NCI-H774 (cell line): Measurements from ENCODE around the gene ARSB.

Experiments
- DNase-seq: peaks from one replicate; lab custom pipeline; 2025; lab: John Stamatoyannopoulos, UW

The ARSB gene

GRCh38 chr5:78804995-78805394 is 180.1 kb downstream of the ARSB start:
- no peak for DNase-seq

GRCh38 chr5:78803941-78804340 is 181.2 kb downstream of the ARSB start:
- DNase-seq, result no peak

GRCh38 chr5:78803353-78803752 is 181.8 kb downstream of the ARSB start:
- DNase-seq, result no peak

GRCh38 chr5:78801413-78801812 is 183.7 kb downstream of the ARSB start:
- DNase-seq, result no peak

- DNase-seq, result no peak
Observed at GRCh38 chr5:78799266-78800017, 185.7 kb downstream of the ARSB start.

- DNase-seq, result no peak
Observed at GRCh38 chr5:78798673-78799029, 186.5 kb downstream of the ARSB start.

- no peak for DNase-seq
Observed at GRCh38 chr5:78797936-78798672, 187.0 kb downstream of the ARSB start.

- DNase-seq, result no peak
Observed at GRCh38 chr5:78795757-78796156, 189.4 kb downstream of the ARSB start.

- no peak for DNase-seq
Observed at GRCh38 chr5:78794693-78795215, 190.4 kb downstream of the ARSB start.

- no peak for DNase-seq
Observed at GRCh38 chr5:78793907-78794662, 191.0 kb downstream of the ARSB start.

GRCh38 chr5:78792345-78793055 is 192.6 kb downstream of the ARSB start:
- DNase-seq, result no peak

GRCh38 chr5:78791501-78792100 is 193.5 kb downstream of the ARSB start:
- no peak for DNase-seq

- no peak for DNase-seq
Observed at GRCh38 chr5:78787783-78788182, 197.3 kb downstream of the ARSB start.

- DNase-seq, result no peak
Observed at GRCh38 chr5:78785454-78785853, 199.7 kb downstream of the ARSB start.

GRCh38 chr5:78783434-78784130 is 201.5 kb downstream of the ARSB start:
- DNase-seq, result no peak

GRCh38 chr5:78782728-78783127 is 202.4 kb downstream of the ARSB start:
- DNase-seq, result no peak

GRCh38 chr5:78781611-78782286 is 203.4 kb downstream of the ARSB start:
- DNase-seq, result no peak

- DNase-seq, result no peak
Observed at GRCh38 chr5:78779771-78780616, 205.1 kb downstream of the ARSB start.

GRCh38 chr5:78779262-78779661 is 205.8 kb downstream of the ARSB start:
- DNase-seq, result no peak
